ACC112 (cell line): Measurements from ENCODE around the gene BFSP1.

Experiments used
- H2AFZ ChIP-seq: fragments of 200-600 bp; sonication (generic); one replicate; pipeline ENCODE4 v1.6.0; 2017; ENCODE audit warnings: antibody characterized with exemption, low read length; ENCODE audit not compliant: unreplicated experiment
- H3K27ac ChIP-seq: fragments of 200-600 bp; sonication (generic); 2 replicates; pipeline ENCODE4 v1.5.1; 2014; ENCODE audit warnings: low read depth, mild to moderate bottlenecking, antibody characterized with exemption, low read length, moderate library complexity
- H3K27me3 ChIP-seq: fragments of 200-600 bp; sonication (generic); 2 replicates; pipeline ENCODE4 v1.6.1; 2014; ENCODE audit warnings: mild to moderate bottlenecking, antibody characterized with exemption, low read length, moderate library complexity, mixed read lengths; ENCODE audit not compliant: insufficient read depth
- H3K36me3 ChIP-seq: fragments of 200-600 bp; sonication (generic); 2 replicates; pipeline ENCODE4 v1.6.1; 2016; ENCODE audit warnings: mild to moderate bottlenecking, antibody characterized with exemption, low read length, moderate library complexity, mixed read lengths; ENCODE audit not compliant: insufficient read depth
- H3K4me1 ChIP-seq: fragments of 200-600 bp; sonication (generic); one replicate; pipeline ENCODE4 v1.6.1; 2016; ENCODE audit warnings: low read length, mixed read lengths; ENCODE audit not compliant: insufficient read depth, unreplicated experiment, control insufficient read depth
- H3K4me3 ChIP-seq: fragments of 200-600 bp; sonication (generic); 2 replicates; pipeline ENCODE4 v1.5.1; 2014; ENCODE audit warnings: mild to moderate bottlenecking, low read depth, low read length
- H3K79me2 ChIP-seq: fragments of 200-600 bp; sonication (generic); one replicate; pipeline ENCODE4 v1.6.0; 2016; ENCODE audit warnings: low read length; ENCODE audit not compliant: control insufficient read depth, unreplicated experiment, insufficient read depth

BFSP1 gene

GRCh38 chr20:17530716-17531664, at the start of gene BFSP1:
Gene BFSP1 (minus strand): TSS chr20:17531379. CDS start chr20:17531329, 50 bp downstream.
- H3K4me1 ChIP-seq, result peaks cover 5% of the 10 kb centered on the region
- no peaks in the 10 kb centered on the region for H3K36me3 ChIP-seq
- 0 out of 2 replicates have a peak within 1 kb of the TSS, but pooled peaks have one; percentile 4 for H3K27ac ChIP-seq
- peak within 1 kb of the TSS; percentile 73 for H3K4me3 ChIP-seq
- H3K27me3 ChIP-seq, result no peaks in the 10 kb centered on the region
- H2AFZ ChIP-seq, result peak within 1 kb of the TSS; percentile 70
- H3K79me2 ChIP-seq, result no peaks in the 10 kb centered on the region

GRCh38 chr20:17580895-17581294, 49.7 kb upstream of the BFSP1 start:
- Histone ChIP-seq H3K4me3 (no peak overlapping the region), H3K27me3 (no peaks in the 10 kb centered on the region), H3K27ac (no peak overlapping the region), H3K36me3 (no peaks in the 10 kb centered on the region), H2AFZ (no peak overlapping the region), H3K79me2 (peaks cover 82% of the 10 kb centered on the region), H3K4me1 (peaks cover 25% of the 10 kb centered on the region)

- H2AFZ ChIP-seq, result no peak overlapping the region
- no peak overlapping the region for H3K4me3 ChIP-seq
- no peaks in the 10 kb centered on the region for H3K27me3 ChIP-seq
- H3K36me3 ChIP-seq, result no peaks in the 10 kb centered on the region
- peaks cover 25% of the 10 kb centered on the region for H3K4me1 ChIP-seq
- H3K27ac ChIP-seq, result no peak overlapping the region
- peaks cover 82% of the 10 kb centered on the region for H3K79me2 ChIP-seq
Measured at GRCh38 chr20:17579369-17580039, 48.3 kb upstream of the BFSP1 start.

- H3K27ac ChIP-seq, result no peak overlapping the region
- no peaks in the 10 kb centered on the region for H3K36me3 ChIP-seq
- H3K4me3 ChIP-seq, result no peak overlapping the region
- no peak overlapping the region for H2AFZ ChIP-seq
- H3K4me1 ChIP-seq, result peaks cover 36% of the 10 kb centered on the region
- no peaks in the 10 kb centered on the region for H3K27me3 ChIP-seq
- peaks cover 90% of the 10 kb centered on the region for H3K79me2 ChIP-seq
Measured at GRCh38 chr20:17576215-17576614, 45.0 kb upstream of the BFSP1 start.

GRCh38 chr20:17573463-17573862, 42.3 kb upstream of the BFSP1 start:
- no peaks in the 10 kb centered on the region for H3K36me3 ChIP-seq
- peaks cover 24% of the 10 kb centered on the region for H3K4me1 ChIP-seq
- peaks cover 77% of the 10 kb centered on the region for H3K79me2 ChIP-seq
- no peaks in the 10 kb centered on the region for H3K27me3 ChIP-seq
- no peak overlapping the region for H3K27ac ChIP-seq
- H3K4me3 ChIP-seq, result no peak overlapping the region
- H2AFZ ChIP-seq, result no peak overlapping the region

GRCh38 chr20:17572034-17572638, 41.0 kb upstream of the BFSP1 start:
- Histone ChIP-seq H3K79me2 (peaks cover 67% of the 10 kb centered on the region), H2AFZ (no peak overlapping the region), H3K27me3 (no peaks in the 10 kb centered on the region), H3K36me3 (no peaks in the 10 kb centered on the region), H3K27ac (no peak overlapping the region), H3K4me1 (peaks cover 30% of the 10 kb centered on the region), H3K4me3 (peak overlapping the region; percentile 95)

GRCh38 chr20:17571153-17571527, 40.0 kb upstream of the BFSP1 start:
- peaks cover 57% of the 10 kb centered on the region for H3K79me2 ChIP-seq
- peaks cover 30% of the 10 kb centered on the region for H3K4me1 ChIP-seq
- H3K4me3 ChIP-seq, result peak overlapping the region; percentile 95
- H3K27me3 ChIP-seq, result no peaks in the 10 kb centered on the region
- no peak overlapping the region for H2AFZ ChIP-seq
- H3K27ac ChIP-seq, result peak overlapping the region; percentile 96
- no peaks in the 10 kb centered on the region for H3K36me3 ChIP-seq

GRCh38 chr20:17570347-17571152, 39.4 kb upstream of the BFSP1 start:
- Histone ChIP-seq H3K4me3 (peak overlapping the region; percentile 95), H3K79me2 (peaks cover 51% of the 10 kb centered on the region), H3K4me1 (peaks cover 31% of the 10 kb centered on the region), H3K27ac (peak overlapping the region; percentile 96), H2AFZ (no peak overlapping the region), H3K27me3 (no peaks in the 10 kb centered on the region), H3K36me3 (no peaks in the 10 kb centered on the region)

GRCh38 chr20:17569616-17570346, 38.6 kb upstream of the BFSP1 start, which contains the start of gene DSTN:
Gene DSTN (plus strand): TSS chr20:17570075. CDS start chr20:17570209, 134 bp downstream.
- Histone ChIP-seq H3K4me3 (peak within 1 kb of the TSS; percentile 95), H3K36me3 (no peaks in the 10 kb centered on the region), H3K79me2 (peaks cover 44% of the 10 kb centered on the region), H3K27me3 (no peaks in the 10 kb centered on the region), H2AFZ (no peak within 1 kb of the TSS), H3K4me1 (peaks cover 38% of the 10 kb centered on the region), H3K27ac (peak within 1 kb of the TSS; percentile 96)
